K562 (cell line): Measurements from ENCODE around the gene SULT1A1. TPM values are rescaled to one million over a fixed set of nuclear protein-coding genes. Genes with fewer than 3 reads are reported as not detected.

ENCODE experiments used
- DDX20 ChIP-seq: fragments of 450-650 bp; IDR thresholded peaks from 2 replicates; pipeline ENCODE4 v1.6.1; 2016; ENCODE audit warnings: missing genetic modification characterization, low read depth, mild to moderate bottlenecking, missing compliant biosample characterization, moderate library complexity
- GABPB1 ChIP-seq: sonication (generic); formaldehyde crosslinking; IDR thresholded peaks from 2 replicates; pipeline ENCODE4 v1.8.0; 2022; ENCODE audit warnings: mild to moderate bottlenecking, missing genetic modification reagents
- HNRNPUL1 ChIP-seq: fragments of 200-400 bp; formaldehyde crosslinking; IDR thresholded peaks from 2 replicates; pipeline ENCODE4 v1.6.1; 2017; ENCODE audit warnings: low read length
- KLF10 ChIP-seq: fragments of 250-450 bp; sonication (Bioruptor Pico); IDR thresholded peaks from 2 replicates; pipeline ENCODE4 v1.6.1; 2021; ENCODE audit warnings: matching md5 sums
- POLR3G ChIP-seq: IDR thresholded peaks from 2 replicates; pipeline ENCODE4 v1.6.1; 2011; ENCODE audit not compliant: insufficient read length, insufficient replicate concordance; ENCODE audit errors: extremely low read depth
- RBFOX2 ChIP-seq: fragments of 200-400 bp; formaldehyde crosslinking; IDR thresholded peaks from 2 replicates; pipeline ENCODE4 v1.6.1; 2017; ENCODE audit warnings: low read depth, mild to moderate bottlenecking, low read length, moderate library complexity
- SIN3B ChIP-seq: fragments of 450-650 bp; IDR thresholded peaks from 2 replicates; pipeline ENCODE4 v1.6.1; 2017; ENCODE audit warnings: low read depth, mild to moderate bottlenecking, moderate library complexity
- SMARCA5 ChIP-seq: fragments of 450-650 bp; IDR thresholded peaks from 2 replicates; pipeline ENCODE4 v1.6.1; 2016
- SREBF2 ChIP-seq: sonication (generic); formaldehyde crosslinking; IDR thresholded peaks from 2 replicates; pipeline ENCODE4 v1.4.0; 2020; ENCODE audit warnings: mild to moderate bottlenecking, missing genetic modification reagents
- TEAD1 ChIP-seq, 2 experiments: fragments of 450-650 bp in 1 of 2; sonication (generic) in 1 of 2; formaldehyde crosslinking; IDR thresholded peaks; 2 replicates each; pipeline versions ENCODE4 v1.4.0 to v1.8.0; 2020 to 2022; ENCODE audit warnings: mild to moderate bottlenecking in 2 of 2, missing genetic modification reagents in 1 of 2
- WHSC1 ChIP-seq: IDR thresholded peaks from one replicate; pipeline ENCODE4 v1.6.1; 2012; ENCODE audit warnings: low read length, control low read depth, inconsistent platforms
- ZFP36 ChIP-seq: fragments of 150-350 bp; IDR thresholded peaks from 2 replicates; pipeline ENCODE4 v1.6.1; 2018; ENCODE audit warnings: low read length, low read depth; ENCODE audit not compliant: partially characterized antibody
- ZNF384 ChIP-seq: IDR thresholded peaks from 2 replicates; pipeline ENCODE4 v1.6.1; 2012; ENCODE audit warnings: low read depth, low read length, improper control_type of control experiment
- polyA plus RNA-seq, 8 experiments: library from polyadenylated mRNA; depleted of rRNA in 4 of 8; stranded (reverse) in 5 of 8; unstranded in 3 of 8; fragments of >200 nt; fragmentation: Nextera tagmentation in 2 of 8; fragmentation: Illumina TruSeq in 1 of 8; extraction: Ambion mirVana in 2 of 8; extraction: Trizol in 1 of 8; gene quantifications; 2 replicates each; pipeline versions ENCODE4 v1.2.1 to v1.2.3, GENCODE V29; 2011 to 2014; ENCODE audit warnings: inconsistent platforms in 1 of 8, missing spikeins in 1 of 8
- total RNA-seq, 7 experiments: library from RNA; depleted of rRNA in 6 of 7; stranded (reverse); fragments of >200 nt in 6 of 7; fragmentation: Illumina TruSeq in 2 of 7; extraction: Trizol in 2 of 7; gene quantifications; 2 replicates each; pipeline versions ENCODE4 v1.2.1 to v1.2.3, GENCODE V29; 2011 to 2021; ENCODE audit warnings: low replicate concordance in 1 of 7
- TF ChIP-seq, protein P1 (sequence below): fragments of 200-400 bp; formaldehyde crosslinking; IDR thresholded peaks from 2 replicates; pipeline ENCODE4 v1.6.1; 2017; ENCODE audit warnings: mild to moderate bottlenecking, low read depth, low read length, moderate library complexity
- TF ChIP-seq, protein P2 (sequence below): sonication (generic); formaldehyde crosslinking; IDR thresholded peaks from 2 replicates; pipeline ENCODE4 v1.8.1; 2022; ENCODE audit warnings: missing genetic modification reagents
- TF ChIP-seq, protein P3 (sequence below): IDR thresholded peaks from 2 replicates; pipeline ENCODE4 v1.6.1; 2016; ENCODE audit warnings: missing genetic modification characterization, missing compliant biosample characterization
- TF ChIP-seq, protein P4 (sequence below): fragments of 250-450 bp; sonication (Bioruptor Pico); IDR thresholded peaks from 2 replicates; pipeline ENCODE4 v1.4.0; 2020; ENCODE audit warnings: mild to moderate bottlenecking
- TF ChIP-seq, protein P5 (sequence below): fragments of 150-350 bp; conservative IDR thresholded peaks from 2 replicates; pipeline ENCODE4 v1.6.1; 2014; ENCODE audit warnings: low read length

Gene SULT1A1
- total and polyA plus RNA-seq, 9 of the 15 experiments (the other 6 are each of a cell fraction or from before 2014, with no cell fraction given): 3.4 to 30.1 (median 16.6) TPM

DNA sequence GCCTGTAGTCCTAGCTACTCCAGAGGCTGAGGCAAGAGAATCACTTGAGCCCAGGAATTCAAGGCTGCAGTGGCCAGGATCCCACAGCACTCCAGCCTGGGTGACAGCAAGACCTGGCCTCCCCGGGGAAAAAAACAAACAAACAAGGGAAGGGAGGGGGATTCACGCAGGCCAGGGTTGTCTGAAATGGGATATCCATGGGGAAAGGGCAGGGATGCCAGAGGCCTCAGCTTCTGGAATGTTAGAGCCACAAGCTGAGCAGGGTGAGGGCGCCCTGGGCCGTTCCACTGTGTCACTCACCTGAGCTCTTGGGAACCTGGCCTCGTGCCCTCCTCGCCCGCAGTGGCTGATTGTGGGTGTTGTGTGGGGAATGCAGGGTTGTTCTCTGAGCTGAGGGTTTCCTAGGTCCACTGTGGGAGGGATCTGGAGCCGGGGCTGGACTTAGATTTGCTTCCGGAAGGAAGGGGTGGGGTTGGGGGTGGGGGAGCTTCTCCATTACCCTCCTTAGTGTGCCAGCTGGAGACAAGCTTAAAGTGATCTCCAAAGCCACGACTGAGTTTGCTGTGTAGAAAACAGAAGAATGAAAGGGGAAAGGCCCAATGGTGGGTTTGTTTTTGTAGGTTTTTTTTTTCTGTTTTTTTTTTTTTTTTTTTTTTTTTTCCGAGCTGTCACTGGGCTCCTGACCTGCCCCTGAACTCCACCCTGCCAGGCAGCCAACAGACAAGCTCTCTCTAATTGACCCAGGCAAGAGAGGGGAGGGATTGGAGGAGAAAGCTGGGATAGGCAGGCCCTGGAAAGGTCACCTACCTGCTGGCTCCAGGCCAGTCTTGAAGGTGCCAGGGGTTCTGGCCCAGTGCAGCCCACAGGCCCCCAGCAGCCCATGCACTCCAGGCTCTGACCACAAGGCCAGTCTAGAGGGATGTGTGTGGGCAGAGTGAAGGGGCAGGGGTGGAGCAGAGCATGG is at the start of gene SULT1A1 (continued):
- TF ChIP-seq, protein P1, sequence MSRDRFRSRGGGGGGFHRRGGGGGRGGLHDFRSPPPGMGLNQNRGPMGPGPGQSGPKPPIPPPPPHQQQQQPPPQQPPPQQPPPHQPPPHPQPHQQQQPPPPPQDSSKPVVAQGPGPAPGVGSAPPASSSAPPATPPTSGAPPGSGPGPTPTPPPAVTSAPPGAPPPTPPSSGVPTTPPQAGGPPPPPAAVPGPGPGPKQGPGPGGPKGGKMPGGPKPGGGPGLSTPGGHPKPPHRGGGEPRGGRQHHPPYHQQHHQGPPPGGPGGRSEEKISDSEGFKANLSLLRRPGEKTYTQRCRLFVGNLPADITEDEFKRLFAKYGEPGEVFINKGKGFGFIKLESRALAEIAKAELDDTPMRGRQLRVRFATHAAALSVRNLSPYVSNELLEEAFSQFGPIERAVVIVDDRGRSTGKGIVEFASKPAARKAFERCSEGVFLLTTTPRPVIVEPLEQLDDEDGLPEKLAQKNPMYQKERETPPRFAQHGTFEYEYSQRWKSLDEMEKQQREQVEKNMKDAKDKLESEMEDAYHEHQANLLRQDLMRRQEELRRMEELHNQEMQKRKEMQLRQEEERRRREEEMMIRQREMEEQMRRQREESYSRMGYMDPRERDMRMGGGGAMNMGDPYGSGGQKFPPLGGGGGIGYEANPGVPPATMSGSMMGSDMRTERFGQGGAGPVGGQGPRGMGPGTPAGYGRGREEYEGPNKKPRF: no peak
- TF ChIP-seq SMARCA5: no peak
- TF ChIP-seq DDX20 (tag): no peak
- peak; percentile 58; the same call in 1 of the 2 replicates for TF ChIP-seq ZNF384
- no peak for TF ChIP-seq SIN3B
- TF ChIP-seq TEAD1 (CRISPR knock-in tag; IDR thresholded peaks at IDR 0.05): 0 out of 4 replicates have a peak, but pooled peaks of 1 of the 2 experiments have one; percentile 47
- TF ChIP-seq ZFP36: no peak
- no peak for TF ChIP-seq KLF10 (CRISPR knock-in tag)
- TF ChIP-seq GABPB1 (CRISPR knock-in tag): no peak
- no peak for TF ChIP-seq WHSC1
- TF ChIP-seq, protein P2, sequence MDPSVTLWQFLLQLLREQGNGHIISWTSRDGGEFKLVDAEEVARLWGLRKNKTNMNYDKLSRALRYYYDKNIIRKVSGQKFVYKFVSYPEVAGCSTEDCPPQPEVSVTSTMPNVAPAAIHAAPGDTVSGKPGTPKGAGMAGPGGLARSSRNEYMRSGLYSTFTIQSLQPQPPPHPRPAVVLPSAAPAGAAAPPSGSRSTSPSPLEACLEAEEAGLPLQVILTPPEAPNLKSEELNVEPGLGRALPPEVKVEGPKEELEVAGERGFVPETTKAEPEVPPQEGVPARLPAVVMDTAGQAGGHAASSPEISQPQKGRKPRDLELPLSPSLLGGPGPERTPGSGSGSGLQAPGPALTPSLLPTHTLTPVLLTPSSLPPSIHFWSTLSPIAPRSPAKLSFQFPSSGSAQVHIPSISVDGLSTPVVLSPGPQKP (CRISPR knock-in tag): no peak
- peak; percentile 44; the same call in 1 of the 2 replicates for TF ChIP-seq RBFOX2
- no peak for TF ChIP-seq HNRNPUL1
- TF ChIP-seq, protein P3, sequence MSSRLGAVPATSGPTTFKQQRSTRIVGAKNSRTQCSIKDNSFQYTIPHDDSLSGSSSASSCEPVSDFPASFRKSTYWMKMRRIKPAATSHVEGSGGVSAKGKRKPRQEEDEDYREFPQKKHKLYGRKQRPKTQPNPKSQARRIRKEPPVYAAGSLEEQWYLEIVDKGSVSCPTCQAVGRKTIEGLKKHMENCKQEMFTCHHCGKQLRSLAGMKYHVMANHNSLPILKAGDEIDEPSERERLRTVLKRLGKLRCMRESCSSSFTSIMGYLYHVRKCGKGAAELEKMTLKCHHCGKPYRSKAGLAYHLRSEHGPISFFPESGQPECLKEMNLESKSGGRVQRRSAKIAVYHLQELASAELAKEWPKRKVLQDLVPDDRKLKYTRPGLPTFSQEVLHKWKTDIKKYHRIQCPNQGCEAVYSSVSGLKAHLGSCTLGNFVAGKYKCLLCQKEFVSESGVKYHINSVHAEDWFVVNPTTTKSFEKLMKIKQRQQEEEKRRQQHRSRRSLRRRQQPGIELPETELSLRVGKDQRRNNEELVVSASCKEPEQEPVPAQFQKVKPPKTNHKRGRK (tag): no peak
- TF ChIP-seq, protein P4, sequence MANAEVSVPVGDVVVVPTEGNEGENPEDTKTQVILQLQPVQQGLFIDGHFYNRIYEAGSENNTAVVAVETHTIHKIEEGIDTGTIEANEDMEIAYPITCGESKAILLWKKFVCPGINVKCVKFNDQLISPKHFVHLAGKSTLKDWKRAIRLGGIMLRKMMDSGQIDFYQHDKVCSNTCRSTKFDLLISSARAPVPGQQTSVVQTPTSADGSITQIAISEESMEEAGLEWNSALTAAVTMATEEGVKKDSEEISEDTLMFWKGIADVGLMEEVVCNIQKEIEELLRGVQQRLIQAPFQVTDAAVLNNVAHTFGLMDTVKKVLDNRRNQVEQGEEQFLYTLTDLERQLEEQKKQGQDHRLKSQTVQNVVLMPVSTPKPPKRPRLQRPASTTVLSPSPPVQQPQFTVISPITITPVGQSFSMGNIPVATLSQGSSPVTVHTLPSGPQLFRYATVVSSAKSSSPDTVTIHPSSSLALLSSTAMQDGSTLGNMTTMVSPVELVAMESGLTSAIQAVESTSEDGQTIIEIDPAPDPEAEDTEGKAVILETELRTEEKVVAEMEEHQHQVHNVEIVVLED (CRISPR knock-in tag): no peak
- no peak for TF ChIP-seq POLR3G
- TF ChIP-seq, protein P5, sequence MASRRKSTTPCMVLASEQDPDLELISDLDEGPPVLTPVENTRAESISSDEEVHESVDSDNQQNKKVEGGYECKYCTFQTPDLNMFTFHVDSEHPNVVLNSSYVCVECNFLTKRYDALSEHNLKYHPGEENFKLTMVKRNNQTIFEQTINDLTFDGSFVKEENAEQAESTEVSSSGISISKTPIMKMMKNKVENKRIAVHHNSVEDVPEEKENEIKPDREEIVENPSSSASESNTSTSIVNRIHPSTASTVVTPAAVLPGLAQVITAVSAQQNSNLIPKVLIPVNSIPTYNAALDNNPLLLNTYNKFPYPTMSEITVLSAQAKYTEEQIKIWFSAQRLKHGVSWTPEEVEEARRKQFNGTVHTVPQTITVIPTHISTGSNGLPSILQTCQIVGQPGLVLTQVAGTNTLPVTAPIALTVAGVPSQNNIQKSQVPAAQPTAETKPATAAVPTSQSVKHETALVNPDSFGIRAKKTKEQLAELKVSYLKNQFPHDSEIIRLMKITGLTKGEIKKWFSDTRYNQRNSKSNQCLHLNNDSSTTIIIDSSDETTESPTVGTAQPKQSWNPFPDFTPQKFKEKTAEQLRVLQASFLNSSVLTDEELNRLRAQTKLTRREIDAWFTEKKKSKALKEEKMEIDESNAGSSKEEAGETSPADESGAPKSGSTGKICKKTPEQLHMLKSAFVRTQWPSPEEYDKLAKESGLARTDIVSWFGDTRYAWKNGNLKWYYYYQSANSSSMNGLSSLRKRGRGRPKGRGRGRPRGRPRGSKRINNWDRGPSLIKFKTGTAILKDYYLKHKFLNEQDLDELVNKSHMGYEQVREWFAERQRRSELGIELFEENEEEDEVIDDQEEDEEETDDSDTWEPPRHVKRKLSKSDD: no peak
- no peak for TF ChIP-seq SREBF2
